Uterus (tissue), 2 donors: Measurements from ENCODE around the gene PDLIM7.
A peak's percentile ranks its signal among the peaks of the same experiment; 100 is the strongest.

Experiments used
- CTCF ChIP-seq, 4 experiments: fragments of 200-600 bp in 2 of 4; fragments of 450-650 bp in 2 of 4; sonication (generic) in 2 of 4; IDR thresholded peaks; one replicate each; pipeline ENCODE4 v1.5.1; 2016 to 2019; ENCODE audit warnings: antibody characterized with exemption in 4 of 4, mild to moderate bottlenecking in 2 of 4, moderate library complexity in 1 of 4
- POLR2A ChIP-seq, 2 donors: fragments of 450-650 bp; IDR thresholded peaks; one replicate each; pipeline ENCODE4 v1.6.1; 2016; ENCODE audit warnings: antibody characterized with exemption in 2 of 2, mild to moderate bottlenecking in 1 of 2, moderate library complexity in 1 of 2

- peak; percentile 72 to 99 (median 92) for TF ChIP-seq CTCF (IDR thresholded peaks at IDR 0.05)
- TF ChIP-seq POLR2A (IDR thresholded peaks at IDR 0.05), result no peak
These were observed 41.5 kb downstream of the PDLIM7 start for GRCh38 chr5:177455661-177456590.
